ENCODE data around the gene ATXN10.

DNA sequence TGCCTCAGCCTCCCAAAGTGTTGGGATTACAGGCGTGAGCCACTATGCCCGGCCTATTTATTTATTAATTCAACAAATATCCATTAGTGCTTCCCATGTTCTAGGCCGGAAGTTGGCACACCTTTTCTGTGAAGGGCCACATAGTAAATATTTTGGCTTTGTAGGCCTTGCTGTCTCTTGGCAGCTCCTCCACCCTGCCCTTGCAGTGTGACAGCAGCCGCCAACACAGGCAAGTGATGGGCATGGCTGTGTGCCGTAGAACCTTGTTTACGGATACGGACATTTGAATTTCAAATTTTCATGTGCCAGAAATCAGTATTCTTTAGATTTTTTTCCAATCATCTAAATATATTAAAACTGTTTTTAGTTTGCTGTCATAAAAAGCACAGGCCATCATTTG is 165.9 kb downstream of the ATXN10 start:
- TF ChIP-seq, protein P1, sequence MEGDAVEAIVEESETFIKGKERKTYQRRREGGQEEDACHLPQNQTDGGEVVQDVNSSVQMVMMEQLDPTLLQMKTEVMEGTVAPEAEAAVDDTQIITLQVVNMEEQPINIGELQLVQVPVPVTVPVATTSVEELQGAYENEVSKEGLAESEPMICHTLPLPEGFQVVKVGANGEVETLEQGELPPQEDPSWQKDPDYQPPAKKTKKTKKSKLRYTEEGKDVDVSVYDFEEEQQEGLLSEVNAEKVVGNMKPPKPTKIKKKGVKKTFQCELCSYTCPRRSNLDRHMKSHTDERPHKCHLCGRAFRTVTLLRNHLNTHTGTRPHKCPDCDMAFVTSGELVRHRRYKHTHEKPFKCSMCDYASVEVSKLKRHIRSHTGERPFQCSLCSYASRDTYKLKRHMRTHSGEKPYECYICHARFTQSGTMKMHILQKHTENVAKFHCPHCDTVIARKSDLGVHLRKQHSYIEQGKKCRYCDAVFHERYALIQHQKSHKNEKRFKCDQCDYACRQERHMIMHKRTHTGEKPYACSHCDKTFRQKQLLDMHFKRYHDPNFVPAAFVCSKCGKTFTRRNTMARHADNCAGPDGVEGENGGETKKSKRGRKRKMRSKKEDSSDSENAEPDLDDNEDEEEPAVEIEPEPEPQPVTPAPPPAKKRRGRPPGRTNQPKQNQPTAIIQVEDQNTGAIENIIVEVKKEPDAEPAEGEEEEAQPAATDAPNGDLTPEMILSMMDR (IDR thresholded peaks at IDR 0.05; ENCODE audit: insufficient read depth, low read length, poor library complexity, severe bottlenecking), result no peak
- no peak for TF ChIP-seq EZH2phosphoT487 (conservative IDR thresholded peaks at IDR 0.05; ENCODE audit: low read length)
